A673 (cell line): Measurements from ENCODE around the gene CREBRF. TPM values are rescaled to one million over a fixed set of nuclear protein-coding genes. Genes with fewer than 3 reads are reported as not detected.

Source experiments
- BruUV-seq: library from RNA; stranded (reverse); fragments of 400-500 nt; replicated peaks from 2 replicates; lab custom pipeline; 2021; lab: Mats Ljungman, UMichigan
- CTCF ChIA-PET: fragments of 300-600 bp; sonication (Branson Sonifier 250); formaldehyde crosslinking; loops from one replicate; lab custom pipeline; 2022; ENCODE audit warnings: antibody characterized with exemption; lab: Charles Lee
- POLR2A ChIA-PET: fragments of 300-600 bp; sonication (Branson Sonifier 250); formaldehyde crosslinking; loops from one replicate; lab custom pipeline; 2022; ENCODE audit warnings: antibody characterized with exemption; ENCODE audit not compliant: low non-redundant PET; lab: Charles Lee
- DNase-seq: peaks from one replicate; pipeline ENCODE4 v3.0.0-alpha.2; 2015; ENCODE audit warnings: low spot score
- H3K27ac ChIP-seq: fragments of 200-600 bp; sonication (generic); 2 replicates; pipeline ENCODE4 v1.5.1; 2016; ENCODE audit warnings: mixed run types, low read depth, mild to moderate bottlenecking, mixed read lengths, antibody characterized with exemption, low read length; ENCODE audit not compliant: poor library complexity, severe bottlenecking
- H3K27me3 ChIP-seq: fragments of 200-600 bp; sonication (generic); replicated peaks from 2 replicates; pipeline ENCODE4 v1.6.1; 2017; ENCODE audit warnings: mixed run types, low read depth, mild to moderate bottlenecking, mixed read lengths, antibody characterized with exemption, low read length; ENCODE audit not compliant: insufficient read depth, poor library complexity
- H3K36me3 ChIP-seq: fragments of 200-600 bp; sonication (generic); 2 replicates; pipeline ENCODE4 v1.6.1; 2016; ENCODE audit warnings: mixed run types, mild to moderate bottlenecking, mixed read lengths, antibody characterized with exemption, low read length; ENCODE audit not compliant: insufficient read depth, poor library complexity, severe bottlenecking
- H3K4me1 ChIP-seq: fragments of 200-600 bp; sonication (generic); 2 replicates; pipeline ENCODE4 v1.6.1; 2017; ENCODE audit warnings: mixed run types, mild to moderate bottlenecking, mixed read lengths, antibody characterized with exemption, low read length; ENCODE audit not compliant: insufficient read depth, poor library complexity, severe bottlenecking
- H3K4me3 ChIP-seq: fragments of 200-600 bp; sonication (generic); 2 replicates; pipeline ENCODE4 v1.5.1; 2016; ENCODE audit warnings: low read depth, mixed run types, mild to moderate bottlenecking, mixed read lengths, low read length; ENCODE audit not compliant: poor library complexity, severe bottlenecking
- H3K9me3 ChIP-seq: fragments of 200-600 bp; sonication (generic); 2 replicates; pipeline ENCODE4 v1.6.1; 2016; ENCODE audit warnings: mixed run types, low read depth, mild to moderate bottlenecking, mixed read lengths, antibody characterized with exemption, low read length; ENCODE audit not compliant: poor library complexity, severe bottlenecking
- EZH2 ChIP-seq: fragments of 200-600 bp; sonication (generic); IDR thresholded peaks from 2 replicates; pipeline ENCODE4 v1.6.1; 2017; ENCODE audit warnings: borderline replicate concordance, low read depth, mild to moderate bottlenecking, mixed read lengths, antibody characterized with exemption, low read length; ENCODE audit not compliant: poor library complexity, severe bottlenecking
- intact Hi-C: fragments of 100-400 bp; cut with micrococcal nuclease; formaldehyde crosslinking; loops from one replicate; pipeline ENCODE4 v1.10.0; 2022; ENCODE audit not compliant: unreplicated experiment
- total RNA-seq: library from RNA; stranded (reverse); gene quantifications from 2 replicates; pipeline ENCODE4 v1.2.3, GENCODE V29; 2021
- TF ChIP-seq, protein P1 (sequence below): fragments of 300-800, 200-600 bp; sonication (generic); conservative IDR thresholded peaks from 2 replicates; pipeline ENCODE4 v1.5.1; 2017; ENCODE audit warnings: low read depth, mild to moderate bottlenecking, antibody characterized with exemption, low read length, moderate library complexity, mixed read lengths

The CREBRF gene
- total RNA-seq, 1 experiment from 2014 or later, result 1.5 TPM

DNA sequence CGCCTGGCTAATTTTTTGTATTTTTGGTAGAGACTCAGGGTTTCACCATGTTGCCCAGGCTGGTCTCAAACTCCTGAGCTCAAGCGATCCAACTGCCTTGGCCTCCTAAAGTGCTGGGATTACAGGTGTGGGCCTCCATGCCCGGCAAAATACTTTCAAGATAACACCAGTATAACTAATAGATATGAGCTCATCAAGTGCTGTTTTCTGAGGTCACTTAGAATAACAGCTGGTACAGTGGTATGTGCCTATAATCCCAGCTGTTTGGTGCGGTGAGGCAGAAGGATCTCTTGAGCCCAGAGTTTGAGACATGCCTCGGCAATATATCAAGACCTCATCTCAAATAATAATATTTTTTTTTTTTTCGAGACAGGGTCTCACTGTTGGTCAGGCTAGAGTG lies 30.5 kb upstream of the CREBRF start:
- intact Hi-C loops, result no loop called here
- Histone ChIP-seq H3K4me1 (peaks cover 10% of the 10 kb centered on the region), H3K36me3 (peaks cover 2% of the 10 kb centered on the region), H3K27me3 (no peaks in the 10 kb centered on the region), H3K27ac (no peak overlapping the region), H3K9me3 (no peaks in the 10 kb centered on the region), H3K4me3 (no peak overlapping the region)
- ChIA-PET POLR2A (no interaction called here), CTCF (interaction anchor here (0.7 kb wide), 1 partner anchor 9 kb away, joined by 5 read pairs; no protein-coding TSS in a partner anchor)
- no peak for TF ChIP-seq EZH2
- TF ChIP-seq, protein P1, sequence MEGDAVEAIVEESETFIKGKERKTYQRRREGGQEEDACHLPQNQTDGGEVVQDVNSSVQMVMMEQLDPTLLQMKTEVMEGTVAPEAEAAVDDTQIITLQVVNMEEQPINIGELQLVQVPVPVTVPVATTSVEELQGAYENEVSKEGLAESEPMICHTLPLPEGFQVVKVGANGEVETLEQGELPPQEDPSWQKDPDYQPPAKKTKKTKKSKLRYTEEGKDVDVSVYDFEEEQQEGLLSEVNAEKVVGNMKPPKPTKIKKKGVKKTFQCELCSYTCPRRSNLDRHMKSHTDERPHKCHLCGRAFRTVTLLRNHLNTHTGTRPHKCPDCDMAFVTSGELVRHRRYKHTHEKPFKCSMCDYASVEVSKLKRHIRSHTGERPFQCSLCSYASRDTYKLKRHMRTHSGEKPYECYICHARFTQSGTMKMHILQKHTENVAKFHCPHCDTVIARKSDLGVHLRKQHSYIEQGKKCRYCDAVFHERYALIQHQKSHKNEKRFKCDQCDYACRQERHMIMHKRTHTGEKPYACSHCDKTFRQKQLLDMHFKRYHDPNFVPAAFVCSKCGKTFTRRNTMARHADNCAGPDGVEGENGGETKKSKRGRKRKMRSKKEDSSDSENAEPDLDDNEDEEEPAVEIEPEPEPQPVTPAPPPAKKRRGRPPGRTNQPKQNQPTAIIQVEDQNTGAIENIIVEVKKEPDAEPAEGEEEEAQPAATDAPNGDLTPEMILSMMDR, result no peak
- no TSS peak for BruUV-seq
- no peak for DNase-seq

- TF ChIP-seq EZH2, result no peak
- TF ChIP-seq, protein P1, result no peak
- no TSS peak for BruUV-seq
- Histone ChIP-seq H3K4me1 (peaks cover 10% of the 10 kb centered on the region), H3K27ac (no peak overlapping the region), H3K27me3 (no peaks in the 10 kb centered on the region), H3K4me3 (no peak overlapping the region), H3K36me3 (no peaks in the 10 kb centered on the region), H3K9me3 (no peaks in the 10 kb centered on the region)
- peak; percentile 5 for DNase-seq
- CTCF ChIA-PET, result no interaction called here
- intact Hi-C loops, result no loop called here
- POLR2A ChIA-PET, result no interaction called here
Observed at GRCh38 chr5:173027905-173028304, 28.2 kb upstream of the CREBRF start.

DNA sequence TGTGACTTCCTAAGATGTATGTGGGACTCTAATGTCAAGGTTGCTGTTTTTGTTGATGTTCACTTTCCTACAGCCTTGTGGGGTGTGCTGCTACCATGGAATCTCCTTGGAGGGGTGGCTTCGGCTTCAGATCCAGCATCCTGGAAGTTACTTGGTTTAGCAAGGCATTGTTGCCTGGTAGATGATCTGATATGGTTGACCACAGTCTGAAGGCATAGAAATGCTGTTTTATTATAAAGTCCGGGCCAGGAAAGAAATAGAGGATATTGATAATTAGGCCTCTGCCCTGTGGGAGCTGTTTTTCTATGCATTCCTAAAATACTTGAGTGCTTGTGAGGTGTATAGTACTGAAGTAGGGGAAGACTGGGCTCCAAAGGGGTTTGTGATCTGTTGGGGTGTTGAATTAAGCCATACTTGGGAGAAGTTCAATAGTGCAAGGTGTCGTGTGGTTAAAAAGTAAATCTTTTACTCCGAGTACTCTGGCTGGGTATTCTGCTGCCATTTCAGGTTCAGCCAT lies 27.3 kb upstream of the CREBRF start:
- intact Hi-C loops, result no loop called here
- CTCF ChIA-PET, result no interaction called here

More for the DNA sequence above, 27.3 kb upstream of the CREBRF start:
- Histone ChIP-seq H3K4me1 (peaks cover 10% of the 10 kb centered on the region), H3K27ac (no peak overlapping the region), H3K4me3 (no peak overlapping the region), H3K9me3 (no peaks in the 10 kb centered on the region), H3K36me3 (no peaks in the 10 kb centered on the region), H3K27me3 (no peaks in the 10 kb centered on the region)
- POLR2A ChIA-PET, result no interaction called here
- BruUV-seq, result no TSS peak
- TF ChIP-seq, protein P1, result no peak
- no peak for TF ChIP-seq EZH2
- no peak for DNase-seq
